Hepatocyte (in vitro differentiated cells): ENCODE measurements around the gene MRFAP1L1. TPM values are rescaled to one million over a fixed set of nuclear protein-coding genes. Genes with fewer than 3 reads are reported as not detected.

Experiments used
- DNase-seq: peaks from one replicate; pipeline ENCODE4 v3.0.0-alpha.2; 2016; ENCODE audit warnings: low spot score
- H2AFZ ChIP-seq: fragments of 200-600 bp; sonication (generic); 2 replicates; pipeline ENCODE4 v1.6.0; 2016; ENCODE audit warnings: antibody characterized with exemption, mild to moderate bottlenecking
- H3K27ac ChIP-seq: fragments of 200-600 bp; sonication (generic); 2 replicates; pipeline ENCODE4 v1.5.1; 2016; ENCODE audit warnings: mild to moderate bottlenecking
- H3K27me3 ChIP-seq: fragments of 200-600 bp; sonication (generic); 2 replicates; pipeline ENCODE4 v1.6.1; 2016
- H3K36me3 ChIP-seq: fragments of 200-600 bp; sonication (generic); replicated peaks from 2 replicates; pipeline ENCODE4 v1.5.1; 2016; ENCODE audit warnings: low read depth; ENCODE audit not compliant: insufficient read depth
- H3K4me1 ChIP-seq: fragments of 200-600 bp; sonication (generic); 2 replicates; pipeline ENCODE4 v1.5.1; 2016; ENCODE audit warnings: mild to moderate bottlenecking, moderate library complexity; ENCODE audit not compliant: insufficient read depth
- H3K4me2 ChIP-seq: fragments of 200-600 bp; sonication (generic); 2 replicates; pipeline ENCODE4 v1.6.0; 2016
- H3K4me3 ChIP-seq: fragments of 200-600 bp; sonication (generic); 2 replicates; pipeline ENCODE4 v1.5.1; 2016; ENCODE audit warnings: mild to moderate bottlenecking
- H3K79me2 ChIP-seq: fragments of 200-600 bp; sonication (generic); 2 replicates; pipeline ENCODE4 v1.6.0; 2017; ENCODE audit warnings: mild to moderate bottlenecking
- H3K9me2 ChIP-seq: fragments of 200-600 bp; sonication (generic); replicated peaks from 2 replicates; pipeline ENCODE4 v1.6.0; 2017; ENCODE audit warnings: mild to moderate bottlenecking; ENCODE audit not compliant: insufficient read depth
- H3K9me3 ChIP-seq: fragments of 200-600 bp; sonication (generic); 2 replicates; pipeline ENCODE4 v1.5.1; 2016; ENCODE audit warnings: low read depth, mild to moderate bottlenecking
- H4K20me1 ChIP-seq: fragments of 200-600 bp; sonication (generic); 2 replicates; pipeline ENCODE4 v1.6.0; 2016; ENCODE audit warnings: mild to moderate bottlenecking; ENCODE audit not compliant: insufficient read depth, poor library complexity, severe bottlenecking
- EZH2 ChIP-seq: fragments of 200-600 bp; sonication (generic); IDR thresholded peaks from 2 replicates; pipeline ENCODE4 v1.6.1; 2016; ENCODE audit warnings: antibody characterized with exemption, mild to moderate bottlenecking, borderline replicate concordance
- EZH2phosphoT487 ChIP-seq: fragments of 200-600 bp; sonication (generic); IDR thresholded peaks from one replicate; pipeline ENCODE4 v1.6.1; 2018; ENCODE audit warnings: antibody characterized with exemption, mild to moderate bottlenecking, low read depth, moderate library complexity; ENCODE audit not compliant: unreplicated experiment, severe bottlenecking
- WGBS: methylation state at CpG from one replicate; pipeline ENCODE4 v1.1.6; 2016; ENCODE audit warnings: low lambda C conversion rate; ENCODE audit errors: missing lambda C conversion rate; 5-methylcytosine and 5-hydroxymethylcytosine counted together
- polyA plus RNA-seq: library from polyadenylated mRNA; unstranded; fragments of >200 nt; fragmentation: Nextera tagmentation; extraction: Ambion mirVana; gene quantifications from 2 replicates; pipeline ENCODE4 v1.2.1, GENCODE V29; 2016
- total RNA-seq: library from RNA; depleted of rRNA; stranded (reverse); fragments of >200 nt; gene quantifications from 2 replicates; pipeline ENCODE4 v1.2.3, GENCODE V29; 2014
- TF ChIP-seq, protein P1 (sequence below): fragments of 200-600 bp; sonication (generic); IDR thresholded peaks from 2 replicates; pipeline ENCODE4 v1.5.1; 2016; ENCODE audit warnings: antibody characterized with exemption, mild to moderate bottlenecking; ENCODE audit not compliant: poor library complexity

The MRFAP1L1 gene
- total and polyA plus RNA-seq, 2 experiments from 2014 or later, result 60.8 to 84.9 TPM

DNA sequence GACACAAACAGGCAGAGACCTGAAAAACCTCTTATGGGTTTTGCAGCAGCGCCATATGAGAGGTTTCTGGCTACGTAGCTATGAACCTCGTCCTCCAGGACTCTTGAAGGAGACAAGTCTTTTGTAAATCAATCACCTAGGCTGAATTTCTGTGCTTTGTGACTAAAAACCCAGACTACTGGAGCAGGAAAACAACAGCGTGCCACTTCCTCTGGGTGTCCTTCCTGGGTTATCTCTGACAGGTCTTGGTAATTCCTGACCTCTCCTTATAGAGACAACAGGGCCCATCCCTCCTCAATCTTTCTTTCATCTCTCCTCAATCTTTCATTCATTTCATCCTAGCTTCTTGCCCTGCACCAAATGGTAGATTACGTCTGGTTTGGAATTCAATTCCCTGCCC, 10.3 kb downstream of the MRFAP1L1 start:
- Histone ChIP-seq H4K20me1 (no peaks in the 10 kb centered on the region), H3K27ac (no peak overlapping the region), H3K9me3 (no peaks in the 10 kb centered on the region), H3K4me2 (no peak overlapping the region), H3K27me3 (no peaks in the 10 kb centered on the region), H3K79me2 (peaks cover 61% of the 10 kb centered on the region), H3K9me2 (no peaks in the 10 kb centered on the region), H3K4me1 (peaks cover 18% of the 10 kb centered on the region), H3K4me3 (no peak overlapping the region), H3K36me3 (no peaks in the 10 kb centered on the region), H2AFZ (no peak overlapping the region)
- DNase-seq, result no peak
- TF ChIP-seq EZH2phosphoT487, result no peak
- no peak for TF ChIP-seq EZH2
- TF ChIP-seq, protein P1, sequence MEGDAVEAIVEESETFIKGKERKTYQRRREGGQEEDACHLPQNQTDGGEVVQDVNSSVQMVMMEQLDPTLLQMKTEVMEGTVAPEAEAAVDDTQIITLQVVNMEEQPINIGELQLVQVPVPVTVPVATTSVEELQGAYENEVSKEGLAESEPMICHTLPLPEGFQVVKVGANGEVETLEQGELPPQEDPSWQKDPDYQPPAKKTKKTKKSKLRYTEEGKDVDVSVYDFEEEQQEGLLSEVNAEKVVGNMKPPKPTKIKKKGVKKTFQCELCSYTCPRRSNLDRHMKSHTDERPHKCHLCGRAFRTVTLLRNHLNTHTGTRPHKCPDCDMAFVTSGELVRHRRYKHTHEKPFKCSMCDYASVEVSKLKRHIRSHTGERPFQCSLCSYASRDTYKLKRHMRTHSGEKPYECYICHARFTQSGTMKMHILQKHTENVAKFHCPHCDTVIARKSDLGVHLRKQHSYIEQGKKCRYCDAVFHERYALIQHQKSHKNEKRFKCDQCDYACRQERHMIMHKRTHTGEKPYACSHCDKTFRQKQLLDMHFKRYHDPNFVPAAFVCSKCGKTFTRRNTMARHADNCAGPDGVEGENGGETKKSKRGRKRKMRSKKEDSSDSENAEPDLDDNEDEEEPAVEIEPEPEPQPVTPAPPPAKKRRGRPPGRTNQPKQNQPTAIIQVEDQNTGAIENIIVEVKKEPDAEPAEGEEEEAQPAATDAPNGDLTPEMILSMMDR, result no peak
- WGBS, result 95% methylated on average over 5 of the region's 5 CpGs

DNA sequence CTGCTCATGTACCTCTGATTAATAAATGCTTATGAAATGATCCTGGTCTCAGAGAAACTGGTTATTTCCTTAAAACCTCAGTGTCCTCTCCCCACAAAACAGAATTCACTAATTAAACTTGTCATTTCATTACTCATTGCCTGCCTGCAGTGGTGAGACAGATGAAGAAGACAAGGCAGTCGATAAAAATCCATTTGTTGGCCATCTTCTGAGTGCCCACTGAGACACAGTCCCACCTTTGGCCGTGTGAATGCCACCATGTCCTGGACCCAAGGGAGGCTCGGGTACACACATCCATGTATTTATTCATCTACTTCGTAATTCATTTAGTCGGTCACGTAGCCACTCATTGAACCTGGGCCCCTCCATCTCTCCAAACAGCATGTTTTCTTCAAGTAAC, 12.5 kb downstream of the MRFAP1L1 start:
- H3K4me2 ChIP-seq, result no peak overlapping the region
- no peak overlapping the region for H2AFZ ChIP-seq
- H3K4me3 ChIP-seq, result no peak overlapping the region
- H3K4me1 ChIP-seq, result peaks cover 36% of the 10 kb centered on the region
- WGBS, result 97% methylated on average over 6 of the region's 6 CpGs
- no peak for DNase-seq
- H3K9me3 ChIP-seq, result no peaks in the 10 kb centered on the region
- peak overlapping the region; percentile 93 for H3K27ac ChIP-seq
- no peaks in the 10 kb centered on the region for H3K36me3 ChIP-seq
- no peaks in the 10 kb centered on the region for H4K20me1 ChIP-seq
- H3K27me3 ChIP-seq, result no peaks in the 10 kb centered on the region
- H3K79me2 ChIP-seq, result peaks cover 47% of the 10 kb centered on the region
- no peak for TF ChIP-seq EZH2phosphoT487
- TF ChIP-seq, protein P1, result no peak
- TF ChIP-seq EZH2, result no peak
- H3K9me2 ChIP-seq, result no peaks in the 10 kb centered on the region

- Histone ChIP-seq H4K20me1 (no peaks in the 10 kb centered on the region), H3K27ac (peak overlapping the region; percentile 93), H3K4me1 (peaks cover 36% of the 10 kb centered on the region), H3K27me3 (no peaks in the 10 kb centered on the region), H3K4me2 (peak overlapping the region; percentile 63), H3K36me3 (no peaks in the 10 kb centered on the region), H2AFZ (no peak overlapping the region), H3K9me3 (no peaks in the 10 kb centered on the region), H3K79me2 (peaks cover 45% of the 10 kb centered on the region), H3K4me3 (no peak overlapping the region), H3K9me2 (no peaks in the 10 kb centered on the region)
- WGBS, result 90% methylated on average over 8 of the region's 8 CpGs
- DNase-seq, result no peak
- TF ChIP-seq, protein P1, result no peak
- no peak for TF ChIP-seq EZH2
- no peak for TF ChIP-seq EZH2phosphoT487
These were observed 13.1 kb downstream of the MRFAP1L1 start for GRCh38 chr4:6696611-6697010.
